ENCODE measurements around the gene ADAMTS13.
"Not testable (repeated sequence)": the region's sequence is repeated elsewhere in the genome, so short reads cannot be mapped to it uniquely, and the experiment has no call there.

Gene ADAMTS13

DNA sequence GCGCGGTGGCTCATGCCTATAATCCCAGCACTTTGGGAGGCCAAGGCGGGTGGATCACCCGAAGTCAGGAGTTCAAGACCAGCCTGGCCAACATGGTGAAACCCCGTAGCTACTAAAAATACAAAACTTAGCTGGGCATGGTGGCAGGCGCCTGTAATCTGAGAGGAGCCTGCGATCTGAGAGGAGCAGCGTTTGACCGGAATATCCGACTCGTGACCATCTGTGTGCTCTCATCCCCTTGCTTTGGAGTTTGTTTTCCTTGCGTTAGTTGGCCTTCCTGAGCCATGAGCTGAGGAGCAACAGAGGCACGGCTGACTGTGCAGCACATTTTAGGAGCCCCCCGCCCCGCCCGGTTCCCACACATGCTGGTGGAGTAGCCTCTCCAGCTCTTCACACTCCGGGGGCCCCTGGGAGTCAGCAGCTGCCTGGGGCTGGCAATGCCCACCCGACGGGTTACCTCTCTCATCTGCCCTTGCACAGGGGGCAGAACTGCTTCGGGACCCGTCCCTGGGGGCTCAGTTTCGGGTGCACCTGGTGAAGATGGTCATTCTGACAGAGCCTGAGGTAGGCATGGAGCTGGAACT lies 3.0 kb downstream of the ADAMTS13 start:
- DNase-seq (ENCODE audit: low read depth in 2 of 2): no peak

DNA sequence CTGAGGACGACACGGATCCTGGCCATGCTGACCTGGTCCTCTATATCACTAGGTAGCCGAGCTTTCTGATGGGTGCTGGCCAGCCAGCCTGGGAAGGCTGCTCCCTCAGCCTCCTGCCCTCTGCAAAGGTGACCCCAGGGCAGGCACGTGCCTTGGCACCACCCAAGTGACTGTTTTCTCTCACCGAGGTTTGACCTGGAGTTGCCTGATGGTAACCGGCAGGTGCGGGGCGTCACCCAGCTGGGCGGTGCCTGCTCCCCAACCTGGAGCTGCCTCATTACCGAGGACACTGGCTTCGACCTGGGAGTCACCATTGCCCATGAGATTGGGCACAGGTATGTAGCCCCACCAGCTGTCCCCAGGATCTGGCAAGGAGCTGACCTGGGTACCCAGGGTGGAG lies 3.8 kb downstream of the ADAMTS13 start:
- DNase-seq (ENCODE audit: low read depth in 2 of 2): no peak

DNA sequence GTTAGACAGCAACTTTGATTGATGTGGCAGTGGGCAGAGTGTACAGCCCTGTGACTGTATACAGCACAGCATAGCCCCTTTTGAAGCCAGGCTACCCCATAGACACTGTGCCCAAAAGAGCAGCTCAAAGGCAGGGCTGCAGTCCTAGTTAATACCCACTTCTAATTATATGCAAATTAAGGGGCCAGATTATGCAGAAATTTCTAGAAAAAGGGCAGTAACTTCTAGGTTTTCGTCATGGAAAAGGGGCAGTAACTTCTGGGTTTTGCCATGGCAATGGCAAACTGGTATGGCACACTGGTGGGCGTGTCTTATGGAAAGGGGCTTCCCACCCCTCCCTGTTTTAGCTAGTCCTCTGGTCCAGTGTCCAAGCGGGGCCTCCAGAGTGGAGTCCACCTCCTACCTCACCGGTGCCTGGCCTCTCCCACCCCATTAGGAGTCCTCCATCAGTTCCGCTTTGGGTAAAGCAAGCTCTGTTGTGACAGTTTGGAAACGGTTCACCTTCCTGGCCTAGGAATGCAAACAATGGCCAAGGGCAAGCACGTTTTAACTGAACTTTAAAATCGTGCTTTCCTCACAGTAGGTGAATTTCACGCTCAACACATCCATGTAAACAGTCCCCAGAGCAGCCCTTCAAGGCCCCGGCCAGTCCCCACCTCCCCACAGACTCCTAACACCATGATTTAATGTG lies 5.6 kb downstream of the ADAMTS13 start:
- no peak for DNase-seq (ENCODE audit: low read depth in 2 of 2)

DNA sequence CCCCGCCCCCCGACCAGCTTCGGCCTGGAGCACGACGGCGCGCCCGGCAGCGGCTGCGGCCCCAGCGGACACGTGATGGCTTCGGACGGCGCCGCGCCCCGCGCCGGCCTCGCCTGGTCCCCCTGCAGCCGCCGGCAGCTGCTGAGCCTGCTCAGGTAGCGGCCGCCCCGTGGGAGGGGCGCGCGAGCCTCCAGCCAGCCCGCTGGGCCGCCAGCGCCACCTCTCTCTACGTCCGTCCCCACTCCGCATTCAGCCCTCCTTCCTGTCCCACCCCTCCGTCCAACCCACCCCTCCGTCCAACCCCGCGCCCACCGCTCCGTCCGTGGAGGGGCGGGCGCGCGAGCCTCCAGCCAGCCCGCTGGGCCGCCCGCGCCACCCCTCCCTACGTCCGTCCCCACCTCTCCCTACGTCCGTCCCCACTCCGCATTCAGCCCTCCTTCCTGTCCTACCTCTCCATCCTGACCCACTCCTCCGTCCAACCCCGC lies 6.5 kb downstream of the ADAMTS13 start:
- no peak for DNase-seq (ENCODE audit: low read depth in 2 of 2)

DNA sequence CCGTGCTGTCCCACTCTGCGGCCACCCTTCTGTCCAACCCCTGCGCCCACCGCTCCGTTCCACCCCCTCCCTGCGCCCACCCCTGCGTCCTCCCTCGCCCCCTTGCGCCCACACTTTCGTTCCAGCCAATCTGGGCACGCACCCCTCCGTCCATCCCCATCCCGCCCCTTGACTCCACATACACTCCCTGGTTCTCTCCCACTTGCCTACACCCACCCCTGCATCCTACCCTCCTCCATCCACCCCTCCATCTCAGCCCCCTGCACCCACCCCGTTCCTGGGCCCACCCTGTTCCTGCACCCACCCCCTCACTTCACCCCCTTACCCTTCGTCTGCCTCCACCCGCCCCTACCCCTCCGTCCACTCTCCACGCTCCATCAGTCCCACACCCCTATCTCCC lies 7.0 kb downstream of the ADAMTS13 start:
- DNase-seq (ENCODE audit: low read depth in 2 of 2): no peak

DNA sequence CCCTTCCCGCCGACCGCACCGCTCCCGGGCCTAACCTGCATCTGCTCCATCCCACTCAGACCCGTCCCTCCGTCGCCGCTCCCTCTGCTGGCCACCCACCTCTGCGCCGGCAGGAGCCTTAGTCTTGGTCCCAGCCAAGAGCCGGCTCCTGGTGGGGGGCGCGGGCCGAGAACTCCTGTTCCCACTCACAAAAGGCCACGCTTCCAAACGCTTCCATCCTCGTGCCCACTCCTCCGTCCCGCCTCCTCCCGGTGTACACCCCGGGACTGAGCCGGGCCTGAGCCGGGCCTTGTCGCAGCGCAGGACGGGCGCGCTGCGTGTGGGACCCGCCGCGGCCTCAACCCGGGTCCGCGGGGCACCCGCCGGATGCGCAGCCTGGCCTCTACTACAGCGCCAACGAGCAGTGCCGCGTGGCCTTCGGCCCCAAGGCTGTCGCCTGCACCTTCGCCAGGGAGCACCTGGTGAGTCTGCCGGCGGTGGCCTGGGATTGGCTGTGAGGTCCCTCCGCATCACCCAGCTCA lies 7.5 kb downstream of the ADAMTS13 start:
- no peak for DNase-seq (ENCODE audit: low read depth in 2 of 2)

DNA sequence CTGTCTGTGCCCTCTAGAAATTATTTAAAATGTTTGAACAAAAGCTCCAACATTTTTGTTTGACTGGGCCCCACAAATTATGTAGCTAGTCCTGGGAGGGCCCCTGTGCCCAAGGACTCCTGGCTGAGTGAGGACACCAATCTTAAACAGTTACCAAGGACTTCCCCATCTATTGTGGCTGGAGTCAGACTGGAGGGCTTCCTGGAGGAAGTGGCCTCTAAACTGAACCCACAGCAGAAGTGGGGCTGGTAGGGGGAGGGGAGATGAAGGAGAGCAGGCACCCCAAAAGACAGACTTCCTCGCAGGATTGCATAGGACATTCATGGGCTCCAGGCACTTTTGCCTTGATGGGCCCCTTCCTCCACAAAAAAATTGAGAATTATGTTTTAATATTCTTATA lies 8.1 kb downstream of the ADAMTS13 start:
- DNase-seq (ENCODE audit: low read depth in 2 of 2): no peak

DNA sequence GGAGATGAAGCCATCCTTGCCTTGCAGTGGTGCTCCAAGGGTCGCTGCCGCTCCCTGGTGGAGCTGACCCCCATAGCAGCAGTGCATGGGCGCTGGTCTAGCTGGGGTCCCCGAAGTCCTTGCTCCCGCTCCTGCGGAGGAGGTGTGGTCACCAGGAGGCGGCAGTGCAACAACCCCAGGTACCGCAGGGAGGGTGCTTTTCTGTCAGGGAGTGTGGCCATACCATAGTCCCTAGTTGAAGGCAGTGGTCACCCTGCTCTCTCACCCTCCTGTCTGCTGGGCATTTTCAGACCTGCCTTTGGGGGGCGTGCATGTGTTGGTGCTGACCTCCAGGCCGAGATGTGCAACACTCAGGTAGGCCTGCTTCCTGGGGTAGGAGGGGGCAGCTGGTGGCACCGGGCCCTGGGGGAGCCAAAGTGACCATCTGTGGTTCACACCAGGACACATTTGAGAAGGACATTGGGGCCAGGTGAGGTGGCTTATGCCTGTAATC lies 11.2 kb downstream of the ADAMTS13 start:
- DNase-seq (ENCODE audit: low read depth in 2 of 2): no peak

DNA sequence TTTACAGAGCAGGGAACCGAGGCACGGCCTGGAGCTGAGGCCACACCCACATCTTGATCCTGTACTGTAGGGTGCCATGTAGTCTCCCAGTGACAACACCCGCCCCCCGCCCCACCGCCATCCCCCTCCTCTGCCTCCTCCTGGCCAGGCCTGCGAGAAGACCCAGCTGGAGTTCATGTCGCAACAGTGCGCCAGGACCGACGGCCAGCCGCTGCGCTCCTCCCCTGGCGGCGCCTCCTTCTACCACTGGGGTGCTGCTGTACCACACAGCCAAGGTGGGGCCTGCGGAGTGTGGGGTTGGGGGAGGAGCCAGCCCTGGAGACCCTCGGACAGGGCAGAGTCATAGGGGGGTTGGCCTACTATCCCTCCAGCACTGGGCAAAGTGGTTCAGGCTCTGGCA lies 14.5 kb downstream of the ADAMTS13 start:
- DNase-seq (ENCODE audit: low read depth in 2 of 2): no peak

DNA sequence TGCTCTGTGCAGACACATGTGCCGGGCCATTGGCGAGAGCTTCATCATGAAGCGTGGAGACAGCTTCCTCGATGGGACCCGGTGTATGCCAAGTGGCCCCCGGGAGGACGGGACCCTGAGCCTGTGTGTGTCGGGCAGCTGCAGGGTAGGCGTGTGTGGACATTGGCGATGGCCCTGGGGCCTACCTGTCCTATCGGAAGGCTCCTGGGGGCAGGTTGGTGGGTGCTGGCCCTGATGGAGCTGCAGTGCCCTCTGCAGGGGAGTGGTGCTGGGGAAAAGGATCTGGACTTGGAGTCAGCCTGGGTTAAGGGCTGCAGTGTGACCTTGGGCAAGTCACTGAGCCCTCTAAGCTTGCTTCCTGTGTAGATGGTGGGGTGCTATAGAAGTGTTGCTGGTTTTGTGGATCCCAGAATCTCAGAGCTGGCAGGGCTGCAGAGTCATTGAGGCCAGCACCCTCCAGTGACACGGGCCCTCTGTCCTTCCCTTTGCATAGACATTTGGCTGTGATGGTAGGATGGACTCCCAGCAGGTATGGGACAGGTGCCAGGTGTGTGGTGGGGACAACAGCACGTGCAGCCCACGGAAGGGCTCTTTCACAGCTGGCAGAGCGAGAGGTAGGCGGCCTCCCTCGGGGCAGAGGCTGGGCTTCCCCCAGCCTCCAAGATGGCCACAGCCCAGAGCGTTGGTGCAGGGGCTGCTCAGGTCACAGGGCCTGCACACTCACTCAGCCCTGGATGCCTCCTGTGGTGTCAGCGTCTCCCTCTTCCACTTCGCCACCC lies 15.8 kb downstream of the ADAMTS13 start:
- no peak for DNase-seq (ENCODE audit: low read depth in 2 of 2)

DNA sequence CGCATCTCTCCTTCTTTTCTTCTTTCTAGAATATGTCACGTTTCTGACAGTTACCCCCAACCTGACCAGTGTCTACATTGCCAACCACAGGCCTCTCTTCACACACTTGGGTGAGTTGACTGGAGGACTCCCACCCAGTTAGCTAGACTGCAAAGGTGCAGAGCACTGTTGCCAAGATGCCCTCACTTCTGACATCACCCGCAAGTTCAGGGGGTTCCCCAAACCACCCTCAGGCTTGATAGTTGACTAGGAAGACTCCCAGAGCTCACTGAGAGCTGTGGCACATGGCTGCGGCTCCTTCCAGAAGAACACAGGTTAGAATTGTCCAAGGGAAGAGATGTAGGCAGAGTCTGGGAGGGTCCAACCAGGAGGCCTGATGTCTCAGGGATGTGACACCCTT lies 17.2 kb downstream of the ADAMTS13 start:
- DNase-seq (ENCODE audit: low read depth in 2 of 2): no peak

DNA sequence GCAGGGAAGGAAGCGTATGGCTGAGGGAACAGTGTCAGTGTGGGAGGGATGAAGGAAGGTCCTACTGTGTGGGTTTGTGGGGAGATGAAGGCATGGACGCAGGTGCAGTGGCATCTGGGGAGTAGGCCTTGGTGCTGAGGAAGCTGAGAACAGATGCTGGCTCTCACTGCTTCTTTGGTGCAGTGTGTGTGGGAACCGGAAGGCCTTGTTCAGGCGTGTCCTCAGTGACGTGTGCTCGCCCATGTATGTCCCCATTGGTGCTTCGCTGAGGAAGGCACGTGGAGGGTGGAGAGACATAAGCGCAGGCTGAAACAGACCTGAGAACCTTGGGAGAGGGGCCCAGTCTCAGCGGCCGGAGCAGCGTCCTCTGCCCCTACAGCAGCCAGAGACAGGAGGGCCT lies 18.7 kb downstream of the ADAMTS13 start:
- DNase-seq (ENCODE audit: low read depth in 2 of 2): no peak

DNA sequence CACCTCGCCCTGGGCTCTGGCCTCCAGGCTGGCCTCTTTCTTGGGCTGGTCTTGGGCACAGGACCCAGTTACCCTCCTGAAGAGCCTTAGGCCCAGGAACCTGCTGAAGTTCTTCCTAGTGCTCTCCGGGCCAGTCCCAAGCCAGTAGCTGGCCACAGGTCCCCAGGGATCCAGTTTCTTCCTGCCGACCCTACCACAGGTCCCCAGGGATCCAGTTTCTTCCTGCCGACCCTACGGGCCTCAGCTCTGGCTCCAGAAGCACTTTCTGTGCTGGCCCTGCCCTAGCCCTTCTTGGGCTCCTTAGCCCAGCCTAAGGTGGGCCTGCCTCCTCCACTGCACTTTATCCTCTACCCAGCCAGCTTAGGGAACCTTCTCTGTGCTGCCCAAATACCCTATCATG lies 19.4 kb downstream of the ADAMTS13 start:
- no peak for DNase-seq (ENCODE audit: low read depth in 2 of 2)

DNA sequence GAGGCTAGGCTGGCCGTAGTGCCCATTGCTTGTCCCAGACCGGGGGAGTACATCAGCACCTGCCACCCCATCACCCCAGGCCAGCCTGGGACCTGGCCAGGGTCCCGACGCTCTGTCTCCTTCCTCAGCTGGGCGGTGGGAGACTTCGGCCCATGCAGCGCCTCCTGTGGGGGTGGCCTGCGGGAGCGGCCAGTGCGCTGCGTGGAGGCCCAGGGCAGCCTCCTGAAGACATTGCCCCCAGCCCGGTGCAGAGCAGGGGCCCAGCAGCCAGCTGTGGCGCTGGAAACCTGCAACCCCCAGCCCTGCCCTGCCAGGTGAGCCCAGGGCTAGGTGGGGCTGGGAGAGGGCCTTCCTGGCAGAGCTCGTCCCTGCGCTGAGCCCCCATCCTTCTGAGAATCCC lies 21.1 kb downstream of the ADAMTS13 start:
- no peak for DNase-seq (ENCODE audit: low read depth in 2 of 2)

DNA sequence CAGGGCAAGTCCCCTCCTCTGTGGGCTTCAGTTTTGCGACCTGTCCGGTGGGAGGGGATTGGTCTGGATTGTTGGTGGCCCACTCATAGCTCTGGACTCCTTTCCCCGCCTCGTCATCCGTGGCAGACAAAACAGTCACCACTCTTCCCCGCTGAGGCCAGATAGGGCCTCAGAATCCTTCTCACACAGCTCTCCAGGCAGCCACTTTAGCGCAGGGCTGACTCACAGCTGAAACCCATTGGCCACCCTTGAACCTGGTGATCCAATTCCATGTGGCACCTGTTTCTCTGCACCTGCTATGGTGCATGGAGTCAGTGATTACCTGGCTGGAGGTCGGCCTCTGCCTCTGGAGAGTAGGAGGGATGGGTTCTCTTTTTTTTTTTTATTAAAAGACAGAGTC lies 21.8 kb downstream of the ADAMTS13 start:
- no peak for DNase-seq (ENCODE audit: low read depth in 2 of 2)

DNA sequence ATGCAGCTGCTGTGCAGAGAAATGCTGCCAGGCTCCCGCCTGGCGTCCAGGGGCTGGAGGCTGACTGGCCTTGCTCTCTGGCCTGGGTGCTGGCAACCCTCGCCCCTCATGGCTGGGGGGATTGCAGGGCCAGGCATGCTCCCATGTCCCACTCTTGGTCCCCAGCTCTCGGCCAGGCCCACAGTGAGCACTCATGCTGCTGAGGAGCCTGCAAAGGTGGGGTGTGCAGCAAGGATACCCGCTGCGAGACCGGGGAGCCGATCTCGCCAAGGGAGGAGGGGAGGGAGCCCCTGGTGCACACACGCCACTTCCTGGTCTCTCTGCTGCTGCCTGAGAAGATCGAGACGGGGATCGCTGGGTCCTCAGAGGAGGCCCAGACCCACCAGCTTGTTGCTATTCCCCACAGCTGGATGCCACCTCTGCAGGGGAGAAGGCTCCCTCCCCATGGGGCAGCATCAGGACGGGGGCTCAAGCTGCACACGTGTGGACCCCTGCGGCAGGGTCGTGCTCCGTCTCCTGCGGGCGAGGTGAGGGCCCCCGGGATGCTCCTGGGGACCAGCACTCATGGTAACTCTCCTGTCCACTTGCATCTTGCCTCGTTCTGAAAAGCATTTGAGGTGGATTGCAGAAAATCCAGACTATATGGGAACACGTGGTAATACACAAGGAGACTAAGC lies 23.3 kb downstream of the ADAMTS13 start:
- no peak for DNase-seq (ENCODE audit: low read depth in 2 of 2)

DNA sequence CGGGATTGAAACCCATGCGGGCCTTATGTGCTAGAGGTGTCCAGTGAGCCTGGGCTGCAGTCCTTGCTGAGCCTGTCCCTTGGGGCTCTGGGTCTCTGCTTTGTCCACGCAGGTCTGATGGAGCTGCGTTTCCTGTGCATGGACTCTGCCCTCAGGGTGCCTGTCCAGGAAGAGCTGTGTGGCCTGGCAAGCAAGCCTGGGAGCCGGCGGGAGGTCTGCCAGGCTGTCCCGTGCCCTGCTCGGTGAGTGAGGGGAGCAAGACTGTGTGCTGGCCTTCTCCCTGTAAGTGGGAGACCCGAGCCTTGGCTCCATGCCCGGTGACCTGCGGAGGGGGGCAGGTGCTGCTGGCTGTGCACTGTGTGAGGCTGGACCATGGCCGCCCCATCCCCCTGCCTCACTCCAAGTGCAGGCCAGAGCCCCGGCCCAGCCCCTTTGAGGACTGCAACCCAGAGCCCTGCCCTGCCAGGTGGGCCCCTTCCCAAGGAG lies 26.4 kb downstream of the ADAMTS13 start:
- no peak for DNase-seq (ENCODE audit: low read depth in 2 of 2)

DNA sequence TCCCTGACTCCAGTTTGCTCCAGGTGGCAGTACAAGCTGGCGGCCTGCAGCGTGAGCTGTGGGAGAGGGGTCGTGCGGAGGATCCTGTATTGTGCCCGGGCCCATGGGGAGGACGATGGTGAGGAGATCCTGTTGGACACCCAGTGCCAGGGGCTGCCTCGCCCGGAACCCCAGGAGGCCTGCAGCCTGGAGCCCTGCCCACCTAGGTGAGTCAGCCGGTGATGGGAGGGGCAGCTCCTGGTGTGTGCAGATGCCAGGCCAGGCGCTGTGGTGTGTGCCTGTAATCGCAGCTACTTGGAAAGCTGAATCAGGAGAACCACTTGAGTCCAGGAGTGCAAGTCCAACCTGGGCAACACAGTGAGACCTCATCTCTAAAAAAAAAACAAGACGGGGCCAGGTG lies 27.6 kb downstream of the ADAMTS13 start:
- no peak for DNase-seq (ENCODE audit: low read depth in 2 of 2)

DNA sequence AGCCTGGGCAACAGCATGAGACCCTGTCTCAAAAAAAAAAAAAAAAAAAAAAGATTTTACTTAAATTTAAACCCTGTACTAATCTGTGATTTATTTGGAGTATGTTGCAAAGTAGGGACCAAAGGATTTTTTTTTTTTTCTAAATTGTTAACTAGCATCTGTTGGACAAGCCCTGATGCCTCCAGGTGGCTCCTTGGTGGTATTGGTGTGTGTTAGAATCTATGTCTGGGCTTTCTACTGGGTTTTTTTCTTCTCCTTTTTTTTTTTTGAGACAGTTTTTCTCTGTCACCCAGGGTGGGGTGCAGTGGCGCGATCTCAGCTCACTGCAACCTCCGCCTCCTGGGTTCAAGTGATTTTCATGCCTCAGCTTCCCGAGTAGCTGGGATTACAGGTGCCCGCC lies 29.7 kb downstream of the ADAMTS13 start:
- not testable (repeated sequence) for DNase-seq (ENCODE audit: low read depth in 2 of 2)

DNA sequence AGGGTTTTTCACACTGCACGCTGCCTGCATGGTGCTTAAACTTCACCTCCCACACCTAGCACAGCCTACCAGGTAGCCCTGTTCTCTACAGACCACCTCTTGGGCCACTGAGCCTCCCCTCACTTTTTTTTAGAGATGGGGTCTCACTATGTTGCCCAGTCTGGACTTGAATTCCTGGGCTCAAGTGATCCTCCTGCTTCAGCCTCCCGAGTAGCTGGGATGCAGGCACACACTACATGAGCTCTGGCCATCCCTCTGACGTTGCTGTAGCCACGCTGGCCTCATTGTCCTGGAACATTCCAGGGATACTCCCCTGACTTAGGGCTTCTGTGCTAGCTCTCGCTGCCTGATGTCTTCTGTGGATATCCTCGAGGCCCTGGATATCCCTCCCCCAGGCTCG lies 30.4 kb downstream of the ADAMTS13 start:
- DNase-seq (ENCODE audit: low read depth in 2 of 2): no peak

DNA sequence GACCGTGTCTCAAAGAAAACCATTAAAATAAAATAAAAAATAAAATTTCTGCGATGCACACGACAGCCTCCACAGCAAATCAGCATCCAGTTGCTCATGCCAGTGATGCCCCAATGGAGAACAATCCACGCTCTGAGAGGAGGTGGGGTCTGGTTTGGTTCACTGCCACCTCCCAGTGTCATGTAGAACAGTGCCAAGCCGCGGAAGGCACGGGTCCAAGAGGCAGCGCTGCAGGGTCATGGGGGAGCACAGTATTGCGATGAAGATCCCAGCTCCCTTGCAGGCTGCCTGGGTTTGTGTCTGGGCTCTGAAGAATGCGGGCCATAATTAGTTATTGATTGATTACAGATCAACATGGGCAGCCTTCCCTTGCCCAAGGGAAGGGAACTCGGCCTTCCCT lies 31.5 kb downstream of the ADAMTS13 start:
- no peak for DNase-seq (ENCODE audit: low read depth in 2 of 2)

DNA sequence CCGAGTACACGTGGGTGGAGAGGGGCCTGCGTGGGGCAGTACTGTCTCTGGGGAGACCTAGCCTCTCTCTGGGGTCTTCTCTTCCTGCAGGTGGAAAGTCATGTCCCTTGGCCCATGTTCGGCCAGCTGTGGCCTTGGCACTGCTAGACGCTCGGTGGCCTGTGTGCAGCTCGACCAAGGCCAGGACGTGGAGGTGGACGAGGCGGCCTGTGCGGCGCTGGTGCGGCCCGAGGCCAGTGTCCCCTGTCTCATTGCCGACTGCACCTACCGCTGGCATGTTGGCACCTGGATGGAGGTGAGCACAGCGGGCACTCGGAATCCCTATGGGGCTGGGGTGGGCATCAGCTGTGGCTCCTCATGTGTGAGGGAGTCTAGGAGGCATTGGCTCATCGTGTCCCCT lies 32.2 kb downstream of the ADAMTS13 start:
- no peak for DNase-seq (ENCODE audit: low read depth in 2 of 2)

Measured in activated CD8-positive, alpha-beta memory T cell treated with anti-CD3 and anti-CD28 coated beads for 4 hours (primary cell).